NCI-H1105 (cell line): Measurements from ENCODE around the gene FOXM1.

Source experiments
- DNase-seq: peaks from one replicate; lab custom pipeline; 2025; lab: John Stamatoyannopoulos, UW

FOXM1 gene

DNA sequence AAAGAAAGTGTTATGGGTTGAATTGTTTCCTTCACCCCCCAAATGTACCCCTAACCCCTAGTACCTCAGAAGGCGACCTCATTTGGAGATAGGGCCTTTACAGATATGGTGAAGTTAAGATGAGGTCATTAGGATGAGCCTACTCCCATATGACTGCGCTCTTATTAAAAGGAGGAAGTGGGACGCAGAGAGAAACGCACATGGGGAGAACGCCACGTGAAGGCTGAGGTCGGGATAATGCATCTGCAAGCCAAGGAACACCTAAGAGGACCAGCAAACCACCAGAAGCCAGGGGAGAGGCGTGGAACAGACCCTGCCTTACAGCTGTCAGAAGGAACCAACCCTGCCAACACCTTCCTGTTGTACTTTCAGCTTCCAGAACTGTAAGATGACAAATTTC, 40.4 kb downstream of the FOXM1 start:
- DNase-seq: no peak

DNA sequence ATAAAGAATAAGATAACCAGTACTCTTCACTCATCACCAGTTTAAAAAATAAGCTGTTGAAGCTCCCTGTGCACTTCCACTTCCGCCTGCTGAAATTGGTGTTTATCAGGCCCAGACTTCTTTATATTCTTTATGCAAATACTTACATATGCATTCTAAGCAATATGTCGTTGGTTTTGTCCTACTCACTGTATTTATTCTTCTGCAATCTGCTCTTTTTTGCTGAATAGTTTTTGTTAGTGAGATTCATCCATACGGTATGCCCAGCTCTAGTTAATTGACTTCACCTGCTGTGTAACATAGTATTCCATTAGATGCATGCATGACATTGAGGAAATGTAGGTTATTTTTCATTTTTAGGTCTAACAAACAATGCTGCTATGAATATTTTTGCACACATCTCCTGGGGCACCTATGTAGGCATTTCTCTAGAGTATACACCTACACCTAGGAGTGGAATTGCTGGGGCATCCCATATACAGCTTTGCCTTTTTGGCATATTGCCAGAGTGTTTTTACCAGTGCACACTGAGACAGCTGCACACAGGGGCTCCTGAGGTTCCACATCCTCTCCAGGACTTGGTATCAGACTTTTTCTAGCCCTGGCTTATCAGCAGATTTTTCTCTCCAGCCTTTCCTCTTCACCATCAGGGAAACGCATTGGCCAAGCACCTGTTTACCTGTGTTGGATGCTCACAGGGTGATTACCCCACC, 41.1 kb downstream of the FOXM1 start:
- no peak for DNase-seq

DNA sequence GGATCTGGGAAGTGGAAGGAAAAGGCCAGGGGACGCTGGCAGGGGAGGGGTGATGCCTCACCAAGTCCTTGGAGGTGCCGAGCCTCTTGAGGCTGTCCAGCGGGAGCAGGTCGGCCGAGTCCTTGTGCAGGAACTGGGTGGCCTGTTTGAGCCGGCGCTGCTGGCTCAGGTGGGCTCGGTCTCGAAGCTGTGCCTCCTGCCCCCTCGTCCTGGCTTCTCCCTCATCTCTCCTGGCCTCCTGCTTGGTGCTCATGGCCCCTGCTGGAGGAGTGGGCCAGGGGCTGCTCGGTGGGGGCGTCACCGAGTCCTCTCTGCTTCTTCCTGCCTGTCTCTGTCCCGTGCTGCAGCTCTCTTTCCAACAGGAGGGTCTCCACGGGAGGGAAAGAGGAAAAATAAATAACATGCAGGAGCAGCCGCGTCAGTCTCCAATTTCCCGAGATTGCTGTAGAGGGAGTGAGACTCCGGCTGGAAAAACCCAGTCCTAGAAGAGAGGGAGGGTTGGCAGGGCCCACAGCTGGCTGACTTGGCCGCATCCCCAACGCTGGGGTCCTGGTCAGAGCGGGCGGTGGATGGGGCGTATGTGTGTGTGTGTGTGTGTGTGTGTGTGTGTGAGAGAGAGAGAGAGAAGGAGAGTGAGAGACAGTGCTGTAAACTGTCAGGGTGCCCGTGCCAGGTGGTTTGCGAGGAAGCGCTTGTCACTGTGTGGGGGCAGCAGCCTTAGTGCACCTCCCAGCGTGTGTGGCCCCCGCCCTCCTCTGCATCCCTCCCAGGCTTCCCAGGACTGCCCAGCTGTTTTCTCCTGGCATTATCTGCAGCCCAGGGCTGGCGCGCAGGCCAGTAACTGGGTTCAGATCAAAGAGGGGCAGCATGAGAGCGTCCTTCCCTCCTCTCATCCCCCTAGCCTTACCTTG, 42.1 kb downstream of the FOXM1 start, which contains the start of gene NRIP2:
Gene NRIP2 (minus strand): TSS at position 455 of the 911 bp plus-strand sequence. CDS start 52 bp downstream, at position 403.
- DNase-seq: peak; percentile 82

DNA sequence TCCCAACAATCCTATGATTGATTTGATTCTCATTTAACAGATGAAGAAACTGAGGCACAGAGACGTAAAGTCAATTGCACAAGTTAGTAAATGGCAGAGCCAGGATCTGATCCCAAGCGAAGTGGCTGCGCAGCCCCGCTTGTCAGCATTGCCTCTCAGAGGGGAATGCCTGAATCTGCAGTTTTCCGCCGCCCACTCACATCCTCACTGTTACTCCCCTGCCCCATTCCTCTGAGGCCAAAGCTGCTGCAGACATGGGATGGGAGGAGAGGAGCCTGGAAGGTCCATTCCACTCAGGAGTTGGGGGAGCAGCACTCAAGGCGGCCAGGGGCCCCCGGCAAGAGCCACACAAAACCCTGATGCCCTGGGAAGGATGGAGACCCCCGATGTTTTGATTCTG, 43.2 kb downstream of the FOXM1 start:
- DNase-seq: no peak

DNA sequence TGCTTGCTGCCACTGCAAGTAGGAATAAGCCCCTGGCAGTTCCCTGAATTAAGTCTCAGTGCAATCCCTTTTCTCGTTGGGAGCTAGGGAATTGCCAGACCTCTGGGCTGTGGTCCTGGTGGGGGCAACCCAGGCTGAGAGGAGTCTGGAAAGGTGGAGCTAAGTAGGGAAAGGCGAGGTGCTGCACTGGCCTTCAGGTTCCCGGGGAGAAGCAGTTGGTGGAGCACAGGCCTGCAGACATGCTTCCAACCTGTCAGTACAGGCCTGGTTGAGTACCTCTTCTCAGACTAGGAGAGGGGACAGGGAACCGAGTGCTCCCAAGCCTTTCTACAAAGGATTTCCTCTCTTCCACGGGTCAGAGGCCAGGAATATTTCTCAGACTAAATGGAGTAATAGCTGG, 43.6 kb downstream of the FOXM1 start:
- DNase-seq: no peak

DNA sequence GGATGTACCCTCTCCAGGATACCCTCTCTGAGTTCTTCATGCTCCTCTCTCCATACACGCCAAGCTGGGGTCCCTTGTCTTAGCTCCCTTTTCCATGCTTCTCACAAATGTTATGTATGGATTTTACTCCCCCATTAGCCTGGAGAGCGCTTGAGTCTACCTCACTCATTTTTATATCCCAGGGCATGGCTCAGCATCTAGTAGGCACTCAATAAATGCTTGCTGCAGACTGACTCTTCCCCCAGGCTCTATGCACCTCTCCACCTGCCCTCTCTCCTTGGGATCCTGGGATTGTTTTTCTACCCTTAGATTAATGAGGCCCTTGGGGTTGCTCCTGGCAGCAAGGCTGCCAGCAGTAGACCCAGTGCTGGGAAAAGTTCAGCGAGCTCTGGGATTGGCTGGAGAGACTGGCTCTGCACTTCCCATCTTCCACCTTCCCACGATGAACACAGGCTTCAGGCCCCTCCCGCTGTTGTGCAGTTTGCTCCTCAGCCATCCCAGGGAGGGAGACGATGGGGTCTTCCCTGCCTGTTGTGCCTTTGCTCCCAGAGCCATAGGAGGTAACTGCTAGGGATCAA, 44.3 kb downstream of the FOXM1 start:
- no peak for DNase-seq

DNA sequence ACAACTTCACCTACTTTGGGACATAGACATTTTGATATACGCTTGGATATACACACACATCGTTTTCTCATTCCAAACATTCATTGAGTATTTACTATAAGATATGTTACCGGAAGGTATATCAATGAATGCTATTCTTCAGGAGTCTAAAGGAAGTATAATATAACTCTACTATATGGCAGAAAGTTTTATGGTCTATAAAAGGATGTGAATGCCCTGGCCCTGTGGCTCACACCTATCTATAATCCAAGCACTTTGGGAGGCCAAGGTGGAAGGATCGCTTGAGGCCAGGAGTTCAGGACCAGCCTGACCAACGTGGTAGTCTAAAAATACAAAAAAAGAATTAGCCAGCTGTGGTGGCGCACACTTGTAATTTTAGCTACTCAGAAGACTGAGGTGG, 47.7 kb downstream of the FOXM1 start:
- DNase-seq: no peak

DNA sequence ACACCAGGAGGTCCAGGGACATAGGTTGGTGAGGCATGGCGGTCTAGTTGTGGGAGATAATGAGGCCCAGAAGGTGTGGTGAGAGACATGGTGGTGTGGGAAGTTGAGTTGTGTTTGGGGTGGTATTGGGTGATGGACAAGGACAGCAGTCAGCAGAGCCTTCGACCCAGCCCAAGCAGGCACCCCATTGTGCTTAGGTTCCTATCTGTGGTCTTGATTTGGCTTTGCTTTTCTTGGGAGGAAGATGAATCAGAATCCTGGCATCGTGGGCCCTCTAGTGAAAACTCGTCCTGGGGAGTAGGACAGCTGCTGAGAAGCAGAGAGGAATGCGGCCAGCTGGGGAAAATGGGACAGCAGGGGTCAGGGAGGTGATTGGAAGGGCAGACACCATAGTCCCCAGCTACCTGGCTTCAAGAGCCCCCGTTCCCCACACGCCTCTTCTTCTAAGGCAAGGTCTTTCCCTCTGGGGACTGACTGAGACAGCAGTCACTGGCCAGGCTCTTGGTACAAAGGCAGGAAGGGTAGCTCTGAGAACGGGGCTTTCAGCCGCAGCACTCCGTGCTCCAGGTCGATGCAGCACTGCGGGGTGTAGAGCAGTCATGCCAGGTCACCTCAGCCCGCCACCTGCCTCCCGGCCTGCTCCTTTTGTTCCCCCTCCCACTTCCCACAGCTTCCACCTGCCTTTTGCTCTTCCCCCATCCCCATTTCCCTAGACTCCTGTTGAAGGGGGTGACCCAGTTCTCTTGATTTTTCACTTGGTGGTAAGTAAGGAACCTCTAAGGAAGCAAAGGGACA, 50.1 kb downstream of the FOXM1 start:
- DNase-seq: no peak

DNA sequence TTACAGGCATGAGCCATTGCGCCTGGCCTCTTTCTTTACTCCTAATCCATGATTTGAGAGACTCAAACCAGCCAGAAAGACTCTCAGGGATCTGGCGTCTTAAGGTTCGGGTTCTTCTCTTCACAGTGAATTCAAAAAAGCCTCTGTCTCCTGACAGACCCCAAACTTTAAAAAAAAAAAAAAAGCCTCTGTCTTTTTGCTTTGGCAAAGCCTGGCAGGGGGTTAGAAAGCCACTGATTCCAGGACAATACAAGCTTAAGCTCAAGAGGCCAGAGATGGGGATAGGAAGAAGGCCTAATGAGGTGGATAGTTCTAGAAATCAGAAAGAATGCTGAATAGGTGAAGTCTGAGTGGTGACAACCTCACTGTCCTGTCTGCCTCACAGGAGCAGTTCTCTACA, 50.9 kb downstream of the FOXM1 start:
- no peak for DNase-seq

DNA sequence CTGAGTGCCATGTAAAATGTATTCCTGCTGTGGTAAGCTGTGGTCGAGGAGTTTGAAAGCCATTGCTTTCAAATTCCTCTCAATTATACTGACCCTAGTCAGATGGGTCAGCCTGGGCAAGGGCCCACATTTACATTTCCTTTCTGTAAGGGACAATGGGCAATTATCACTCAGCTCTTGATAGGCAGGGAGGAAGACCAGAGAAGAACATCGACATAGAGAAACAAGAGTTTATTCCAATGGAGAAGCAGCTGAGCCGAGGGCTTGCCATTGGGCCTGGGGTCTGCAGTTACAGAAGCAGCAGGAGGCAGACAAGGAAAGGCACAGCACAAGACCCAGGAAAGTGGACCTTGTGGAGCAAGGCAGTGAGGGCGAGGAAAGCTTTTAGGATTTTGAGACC, 51.8 kb downstream of the FOXM1 start:
- no peak for DNase-seq

DNA sequence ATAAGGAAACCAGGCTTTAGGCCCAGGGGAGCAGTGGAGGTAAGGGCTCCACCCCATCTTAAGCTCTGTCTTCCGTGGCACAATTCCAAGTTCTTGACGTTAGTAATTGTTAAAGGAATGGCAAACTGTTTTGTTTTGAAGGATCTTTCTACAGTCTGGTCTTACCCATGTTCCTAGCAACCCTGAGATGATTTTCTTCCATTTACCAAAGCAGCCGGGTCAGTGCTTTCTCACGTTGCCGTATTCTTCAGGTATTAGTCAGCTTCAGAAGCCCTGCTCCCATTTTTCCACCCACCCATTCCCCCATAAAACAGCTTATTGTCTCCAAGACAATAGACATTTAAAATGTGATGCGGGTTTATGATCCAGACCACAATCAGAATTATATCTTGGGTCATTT, 52.4 kb downstream of the FOXM1 start:
- no peak for DNase-seq

DNA sequence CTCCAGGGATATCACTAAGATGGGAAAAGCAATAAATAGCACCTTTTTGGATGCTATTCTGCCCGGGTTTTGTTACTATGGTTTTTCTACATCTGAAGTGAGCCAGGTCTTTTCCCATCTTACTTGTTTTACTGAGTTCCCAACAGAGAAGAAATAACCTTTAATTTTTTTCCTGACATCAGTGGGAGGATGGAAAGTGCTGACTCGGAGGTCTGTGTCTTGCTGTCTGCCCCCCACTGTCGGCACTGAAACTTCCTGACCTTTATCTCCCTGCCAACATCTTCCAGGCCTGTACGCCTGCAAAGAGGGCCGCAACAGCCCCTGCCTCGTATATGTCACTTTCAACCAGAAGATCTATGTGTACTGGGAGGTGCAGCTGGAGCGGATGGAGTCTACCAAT, 53.5 kb downstream of the FOXM1 start:
- DNase-seq: no peak

DNA sequence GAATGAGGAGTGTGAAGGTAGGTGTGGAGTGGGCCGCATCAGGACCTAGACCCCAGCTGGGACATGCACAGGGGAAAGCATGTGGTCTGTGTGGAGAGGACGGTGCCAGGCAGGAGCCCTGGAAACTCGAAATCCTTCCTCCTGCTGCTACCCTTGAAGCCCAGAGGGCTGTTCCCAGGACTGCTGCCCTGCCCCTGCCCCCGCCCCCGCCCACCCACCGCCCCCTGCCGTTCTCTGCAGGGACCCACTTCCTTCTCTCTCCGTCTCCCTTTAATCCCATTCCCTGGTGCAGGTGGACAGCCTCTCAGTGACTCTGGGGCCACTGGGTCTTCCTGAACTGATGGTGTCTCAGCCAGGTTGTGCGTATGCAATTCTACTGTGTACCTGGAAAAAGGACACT, 56.5 kb downstream of the FOXM1 start:
- DNase-seq: no peak

DNA sequence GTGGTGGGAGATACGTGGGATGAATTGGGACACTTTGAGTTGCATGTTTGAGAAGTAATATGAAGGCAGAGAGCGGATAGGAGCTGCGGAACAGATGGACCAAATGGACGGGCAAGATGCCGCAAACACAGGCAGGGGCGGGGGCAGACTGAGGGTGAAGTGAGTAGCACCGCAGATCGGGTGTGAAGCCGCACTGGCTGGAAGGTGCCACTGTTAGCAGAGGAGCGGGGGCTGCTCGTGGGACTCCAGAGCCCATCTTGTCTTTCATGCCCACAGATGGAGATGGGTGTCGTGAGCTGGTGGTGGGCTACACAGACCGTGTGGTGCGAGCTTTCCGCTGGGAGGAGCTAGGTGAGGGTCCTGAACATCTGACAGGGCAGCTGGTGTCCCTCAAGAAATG, 57.2 kb downstream of the FOXM1 start:
- DNase-seq: no peak

DNA sequence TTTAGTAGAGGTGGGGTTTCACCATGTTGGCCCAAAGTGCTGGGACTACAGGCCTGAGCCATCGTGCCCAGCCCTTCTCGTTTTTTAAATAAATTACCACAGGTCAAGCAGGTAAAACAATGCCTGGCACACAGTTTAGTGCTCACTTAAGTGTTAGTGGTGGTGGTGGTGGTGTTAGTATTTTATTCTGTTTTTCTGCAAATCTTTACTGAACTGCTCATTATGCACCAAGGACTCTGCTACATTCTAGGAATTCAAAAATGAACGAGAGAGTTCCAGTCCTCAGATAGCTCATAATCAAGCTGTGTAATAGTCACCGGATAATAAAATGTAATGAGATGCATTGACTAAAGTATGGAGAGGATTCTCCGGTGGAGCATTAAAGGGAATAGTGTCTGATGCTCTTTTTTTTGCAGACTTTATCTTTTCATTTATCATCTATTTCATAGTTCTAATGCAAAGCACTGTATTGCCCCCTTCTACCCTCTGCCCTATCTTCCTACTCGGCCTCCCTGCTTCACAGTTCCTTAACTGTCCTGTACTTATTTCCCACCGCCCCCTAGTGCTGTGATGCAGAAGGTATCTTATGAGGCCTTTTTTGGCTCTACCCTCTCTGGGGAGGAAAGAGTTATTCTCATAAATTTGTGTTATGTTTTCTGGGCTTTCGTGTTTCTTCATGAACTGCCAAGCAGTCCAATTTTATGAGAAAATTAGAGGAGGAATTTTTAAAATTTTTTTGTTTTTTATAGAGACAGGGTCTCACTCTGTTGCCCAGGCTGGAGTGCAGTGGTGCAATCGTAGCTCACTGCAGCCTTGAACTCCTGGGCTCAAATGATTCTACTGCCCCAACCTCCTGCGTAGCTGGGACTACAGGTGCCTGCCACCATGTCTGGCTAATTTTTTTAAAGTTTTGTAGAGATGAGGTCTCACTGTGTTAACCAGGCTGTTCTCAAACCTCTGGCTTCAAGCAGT, 63.5 kb downstream of the FOXM1 start:
- peak; percentile 30 for DNase-seq

DNA sequence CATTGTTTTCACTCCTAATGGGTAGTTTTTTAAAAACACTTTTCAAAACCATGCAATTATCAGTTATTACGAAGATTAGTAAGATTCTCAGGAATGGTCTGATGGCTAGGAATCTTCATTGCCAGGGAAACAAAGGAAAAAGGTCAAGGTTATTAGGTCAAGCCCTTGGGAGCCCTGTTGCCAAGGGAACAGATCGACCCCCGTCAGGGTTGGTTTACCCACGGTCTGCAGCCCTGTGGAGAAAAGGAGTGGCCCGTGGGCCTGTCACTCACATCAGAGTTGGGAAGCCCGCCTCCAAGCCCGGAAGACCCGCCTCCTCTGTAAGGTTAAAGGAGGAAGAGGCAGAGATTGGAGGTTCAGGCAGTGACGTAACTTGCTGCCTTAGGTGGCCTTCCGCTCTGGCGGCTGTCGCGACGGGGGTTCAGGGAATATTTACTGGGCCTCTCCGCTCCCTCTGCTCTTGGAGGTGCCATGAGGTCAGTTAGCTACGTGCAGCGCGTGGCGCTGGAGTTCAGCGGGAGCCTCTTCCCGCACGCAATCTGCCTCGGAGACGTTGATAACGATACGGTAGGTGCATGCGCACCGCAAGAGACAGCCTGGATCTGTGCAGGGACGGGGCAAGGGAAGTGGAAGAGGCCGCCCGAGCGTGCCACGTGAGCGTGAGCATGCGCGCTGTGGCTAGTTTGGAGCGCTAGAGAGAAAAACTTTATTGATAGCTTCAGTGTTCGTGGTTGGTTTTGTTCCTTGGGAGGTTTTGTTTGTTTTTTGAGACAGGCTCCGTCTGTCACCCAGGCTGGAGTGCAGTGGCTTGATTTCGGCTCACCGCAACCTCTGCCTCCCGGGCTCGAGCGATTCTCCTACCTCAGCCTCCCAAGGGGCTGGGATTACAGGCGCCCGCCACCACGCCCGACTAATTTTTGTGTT, 64.4 kb downstream of the FOXM1 start, which contains the start of gene ITFG2:
Gene ITFG2 (plus strand): TSS at position 379 of the 924 bp plus-strand sequence. CDS start 93 bp downstream, at position 472.
- DNase-seq: peak; percentile 100

DNA sequence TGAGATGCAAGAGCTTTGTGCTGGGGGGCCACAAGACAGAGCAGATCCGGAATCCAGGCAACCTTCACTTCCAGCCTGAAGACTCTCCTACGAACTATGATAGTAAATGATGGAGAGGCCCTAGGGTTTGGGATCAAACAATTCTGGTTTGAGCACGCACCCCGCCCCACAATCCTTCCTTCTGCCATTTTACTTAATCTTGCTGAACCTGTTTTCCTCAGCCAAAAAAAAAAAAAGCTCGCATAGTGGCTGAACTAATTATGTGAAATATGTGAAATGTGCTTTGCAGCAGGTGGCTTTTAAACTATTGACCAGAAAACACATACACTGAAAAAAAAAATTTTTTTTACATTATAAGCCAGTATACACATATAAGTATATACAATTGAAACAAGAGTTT, 65.2 kb downstream of the FOXM1 start:
- DNase-seq: no peak
